Measurements from ENCODE around the gene DESI2. TPM values are rescaled to one million over a fixed set of nuclear protein-coding genes. Genes with fewer than 3 reads are reported as not detected.
"Not testable (repeated sequence)": the region's sequence is repeated elsewhere in the genome, so short reads cannot be mapped to it uniquely, and the experiment has no call there.

Gene DESI2
- polyA plus RNA-seq, 1 of the 3 experiments (the other 2 are of a cell fraction), result 14.0 TPM

GRCh38 chr1:244680667-244681066 is 27.7 kb downstream of the DESI2 start:
- H3K4me2 ChIP-seq, result no peak overlapping the region
- H3K79me2 ChIP-seq (ENCODE audit: insufficient read depth), result peaks cover 66% of the 10 kb centered on the region
- WGBS (ENCODE audit: low lambda C conversion rate), result 90% methylated on average over 1 of the region's 1 CpG
- H4K20me1 ChIP-seq (ENCODE audit: insufficient read depth), result no peaks in the 10 kb centered on the region
- no peak overlapping the region for H2AFZ ChIP-seq (ENCODE audit: low read depth)
- H3F3A ChIP-seq (replicated peaks; ENCODE audit: insufficient read depth), result no peaks in the 10 kb centered on the region
- no peaks in the 10 kb centered on the region for H3K27me3 ChIP-seq (ENCODE audit: insufficient read depth)
- CTCF ChIA-PET, result no interaction called here
- H3K36me3 ChIP-seq (replicated peaks in 1 of 2; ENCODE audit: control insufficient read depth in 1 of 2, insufficient read depth in 2 of 2, low read length in 1 of 2), result peaks cover 3 to 4% of the 10 kb centered on the region in 2 experiments
- H3K27ac ChIP-seq (ENCODE audit: low read depth in 2 of 2, low read length in 1 of 2), result no peak overlapping the region
- H3K9me2 ChIP-seq, result no peaks in the 10 kb centered on the region
- H3K9ac ChIP-seq, result no peak overlapping the region
- TF ChIP-seq NRF1 (IDR thresholded peaks at IDR 0.05; ENCODE audit: low read depth, low read length), result no peak
- no peak for TF ChIP-seq IRF3 (IDR thresholded peaks at IDR 0.05; ENCODE audit: low read depth, low read length)
- POLR2A ChIA-PET, result no interaction called here
- H3K9me3 ChIP-seq, result no peaks in the 10 kb centered on the region
- DNase-seq, result no peak
- H3K4me1 ChIP-seq (ENCODE audit: control insufficient read depth in 1 of 2, insufficient read depth in 2 of 2, low read depth in 1 of 2, low read length in 1 of 2), result peaks cover 0 to under 1% of the 10 kb centered on the region in 2 experiments; a peak in 1 of 4 replicates
- no peak overlapping the region for H3K4me3 ChIP-seq (ENCODE audit: low read depth in 2 of 2, low read length in 1 of 2)

- H3K4me2 ChIP-seq; H3K36me3 ChIP-seq (replicated peaks in 1 of 2; ENCODE audit: control insufficient read depth in 1 of 2, insufficient read depth in 2 of 2, low read length in 1 of 2); H2AFZ ChIP-seq (ENCODE audit: low read depth); H3F3A ChIP-seq (replicated peaks; ENCODE audit: insufficient read depth); H3K4me1 ChIP-seq (ENCODE audit: control insufficient read depth in 1 of 2, insufficient read depth in 2 of 2, low read depth in 1 of 2, low read length in 1 of 2); H3K4me3 ChIP-seq (ENCODE audit: low read depth in 2 of 2, low read length in 1 of 2); H3K27ac ChIP-seq (ENCODE audit: low read depth in 2 of 2, low read length in 1 of 2); H4K20me1 ChIP-seq (ENCODE audit: insufficient read depth); H3K9me3 ChIP-seq; H3K27me3 ChIP-seq (ENCODE audit: insufficient read depth); DNase-seq; POLR2A ChIA-PET; CTCF ChIA-PET; H3K9ac ChIP-seq; H3K9me2 ChIP-seq: not testable (repeated sequence)
- WGBS (ENCODE audit: low lambda C conversion rate), result 96% methylated on average over 4 of the region's 4 CpGs
- H3K79me2 ChIP-seq (ENCODE audit: insufficient read depth), result peaks cover 57% of the 10 kb centered on the region
Observed at GRCh38 chr1:244682087-244682486, 29.2 kb downstream of the DESI2 start.

- ChIA-PET CTCF (no interaction called here), POLR2A (no interaction called here)
- Histone ChIP-seq H3K27me3 (ENCODE audit: insufficient read depth) (no peaks in the 10 kb centered on the region), H3K9me2 (no peaks in the 10 kb centered on the region), H3K9me3 (no peaks in the 10 kb centered on the region), H2AFZ (ENCODE audit: low read depth) (no peak overlapping the region), H3K27ac (ENCODE audit: low read depth in 2 of 2, low read length in 1 of 2) (no peak overlapping the region), H4K20me1 (ENCODE audit: insufficient read depth) (no peaks in the 10 kb centered on the region), H3K4me3 (ENCODE audit: low read depth in 2 of 2, low read length in 1 of 2) (no peak overlapping the region), H3K36me3 (replicated peaks in 1 of 2; ENCODE audit: control insufficient read depth in 1 of 2, insufficient read depth in 2 of 2, low read length in 1 of 2) (peaks cover 50 to 51% of the 10 kb centered on the region in 2 experiments), H3F3A (replicated peaks; ENCODE audit: insufficient read depth) (no peaks in the 10 kb centered on the region), H3K4me1 (ENCODE audit: control insufficient read depth in 1 of 2, insufficient read depth in 2 of 2, low read depth in 1 of 2, low read length in 1 of 2) (no peaks in the 10 kb centered on the region), H3K79me2 (ENCODE audit: insufficient read depth) (no peaks in the 10 kb centered on the region), H3K9ac (no peak overlapping the region), H3K4me2 (no peak overlapping the region)
- 94% methylated on average over 2 of the region's 2 CpGs for WGBS (ENCODE audit: low lambda C conversion rate)
- no peak for DNase-seq
- TF ChIP-seq MEF2A (IDR thresholded peaks at IDR 0.05; ENCODE audit: borderline replicate concordance, low read depth), result no peak
- no peak for TF ChIP-seq CTCF (IDR thresholded peaks at IDR 0.05)
- TF ChIP-seq REST (IDR thresholded peaks at IDR 0.05; ENCODE audit: low read depth, low read length), result no peak
Observed at GRCh38 chr1:244695937-244696336, 43.0 kb downstream of the DESI2 start.
